Amygdala (tissue), 56 donors: Measurements from ENCODE around the gene SND1.
A peak's percentile ranks its signal among the peaks of the same experiment; 100 is the strongest.
"Not testable (repeated sequence)": the region's sequence is repeated elsewhere in the genome, so short reads cannot be mapped to it uniquely, and the experiment has no call there.

Experiments
- DNase-seq, 56 donors: peaks; one replicate each; lab custom pipeline; 2025; lab: John Stamatoyannopoulos, UW

The SND1 gene

DNA sequence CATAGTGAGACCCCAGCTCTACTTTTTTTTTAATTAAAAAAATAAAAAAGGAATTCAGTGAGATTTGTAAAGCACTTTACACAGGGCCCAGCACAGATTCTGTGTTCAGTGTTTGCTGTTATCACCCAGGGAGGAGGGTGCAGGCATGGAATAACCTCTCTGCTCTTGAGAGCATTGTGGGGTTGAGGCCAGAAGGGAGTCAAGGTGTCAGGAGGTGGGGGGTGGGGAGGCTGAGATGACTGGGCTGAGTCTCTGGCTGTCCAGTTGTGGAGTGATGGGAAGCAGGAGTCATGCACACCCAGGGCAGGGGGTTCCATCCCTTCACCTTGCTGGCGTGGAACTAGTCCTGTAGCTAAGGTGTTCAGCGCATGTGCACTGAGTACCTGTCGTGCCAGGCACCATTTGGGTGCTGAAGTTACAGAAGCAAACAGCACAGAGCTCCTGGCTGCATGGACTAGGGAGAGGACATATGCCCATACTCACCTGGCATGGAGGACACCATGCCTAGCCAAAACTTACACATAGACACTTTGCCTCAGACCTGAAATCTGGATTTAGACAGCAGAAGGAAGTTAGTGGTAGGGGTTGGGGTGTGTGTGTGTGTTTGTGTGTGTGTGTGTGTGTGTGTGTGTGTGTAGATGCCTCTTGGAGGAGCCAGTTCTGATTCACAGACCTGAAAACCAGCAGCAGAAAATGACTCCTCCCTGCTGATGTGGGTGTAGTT, 448.4 kb downstream of the SND1 start:
- DNase-seq: no peak

DNA sequence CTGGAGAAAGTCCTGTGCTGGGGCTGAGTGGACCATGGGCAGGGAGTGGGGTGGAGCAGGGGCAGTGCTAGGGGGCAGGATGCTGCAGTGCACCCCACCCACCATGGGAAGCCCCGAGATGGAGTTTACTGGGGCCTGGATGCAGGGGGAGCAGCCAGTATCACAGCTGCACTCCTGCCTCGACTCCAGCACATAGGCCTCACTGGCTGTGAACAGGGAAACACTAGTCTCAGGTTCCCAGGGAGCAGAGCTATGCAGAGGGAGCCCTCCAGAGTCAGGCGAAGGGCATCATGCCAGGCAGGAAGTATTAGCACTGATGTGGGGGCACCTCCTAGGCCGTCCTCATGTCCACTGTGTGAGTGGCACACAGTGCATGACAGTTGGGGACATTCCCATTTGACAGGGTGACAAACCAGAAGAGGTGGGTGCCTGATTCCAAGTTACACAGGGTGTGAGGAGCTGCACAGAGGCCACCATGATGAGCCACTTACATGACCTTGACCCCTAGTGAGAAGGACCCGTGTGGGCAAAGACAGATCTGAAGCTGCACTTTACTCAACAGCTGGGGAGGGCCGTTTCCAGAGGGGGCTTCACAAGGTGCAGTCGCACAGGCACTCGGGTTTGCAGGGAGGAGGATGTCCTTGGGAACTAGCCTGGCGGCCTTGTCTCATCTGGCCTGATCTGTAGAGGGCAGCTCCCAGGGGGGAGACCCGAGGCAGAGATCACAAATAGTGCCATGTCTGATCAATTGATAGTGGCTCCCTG, 449.1 kb downstream of the SND1 start:
- DNase-seq: no peak

DNA sequence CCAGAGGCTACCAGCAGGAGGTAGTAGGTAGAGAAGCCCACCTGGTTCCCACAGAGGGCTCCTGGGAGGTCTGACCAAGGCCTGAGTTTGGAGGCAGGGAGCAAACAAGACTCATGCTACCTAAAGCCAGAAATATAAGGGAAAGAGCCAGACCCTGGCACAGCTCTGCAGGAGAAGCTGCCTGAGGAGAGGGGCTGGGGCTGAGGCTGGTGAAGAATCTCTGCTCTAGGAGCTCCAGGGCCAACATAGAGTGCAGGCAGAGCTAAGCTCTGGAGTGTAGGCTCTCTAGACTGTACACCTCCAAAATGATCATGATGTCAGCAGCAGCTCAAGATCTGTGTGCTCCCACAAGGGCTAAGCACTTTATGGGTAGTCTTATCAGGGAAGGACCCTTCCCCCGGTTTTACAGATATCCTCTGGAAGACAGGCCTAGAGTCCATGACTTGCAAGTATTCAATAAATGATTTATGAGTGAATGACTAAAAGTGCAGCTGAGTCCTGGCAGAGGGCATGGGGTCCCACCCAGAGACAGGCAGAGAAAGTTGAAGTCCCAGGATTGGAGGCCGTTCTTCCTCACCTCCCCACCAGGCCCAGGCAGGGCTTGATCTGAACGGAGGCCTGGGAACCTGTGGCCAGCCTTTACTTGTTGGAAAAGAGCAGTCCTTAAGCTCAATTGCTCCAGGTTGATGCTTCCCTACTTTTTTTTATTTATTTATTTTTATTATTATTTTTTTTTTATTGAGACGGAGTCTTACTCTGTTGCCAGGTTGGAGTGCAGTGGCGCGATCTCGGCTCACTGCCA, 450.7 kb downstream of the SND1 start:
- no peak for DNase-seq

GRCh38 chr7:128103498-128104107, 451.6 kb downstream of the SND1 start:
- peak in 3 of 56 donors; percentile 20 to 25 (median 21) for DNase-seq

- peak in 1 of 56 donors; percentile 32 for DNase-seq
Measured at GRCh38 chr7:128104108-128104742, 452.2 kb downstream of the SND1 start.

DNA sequence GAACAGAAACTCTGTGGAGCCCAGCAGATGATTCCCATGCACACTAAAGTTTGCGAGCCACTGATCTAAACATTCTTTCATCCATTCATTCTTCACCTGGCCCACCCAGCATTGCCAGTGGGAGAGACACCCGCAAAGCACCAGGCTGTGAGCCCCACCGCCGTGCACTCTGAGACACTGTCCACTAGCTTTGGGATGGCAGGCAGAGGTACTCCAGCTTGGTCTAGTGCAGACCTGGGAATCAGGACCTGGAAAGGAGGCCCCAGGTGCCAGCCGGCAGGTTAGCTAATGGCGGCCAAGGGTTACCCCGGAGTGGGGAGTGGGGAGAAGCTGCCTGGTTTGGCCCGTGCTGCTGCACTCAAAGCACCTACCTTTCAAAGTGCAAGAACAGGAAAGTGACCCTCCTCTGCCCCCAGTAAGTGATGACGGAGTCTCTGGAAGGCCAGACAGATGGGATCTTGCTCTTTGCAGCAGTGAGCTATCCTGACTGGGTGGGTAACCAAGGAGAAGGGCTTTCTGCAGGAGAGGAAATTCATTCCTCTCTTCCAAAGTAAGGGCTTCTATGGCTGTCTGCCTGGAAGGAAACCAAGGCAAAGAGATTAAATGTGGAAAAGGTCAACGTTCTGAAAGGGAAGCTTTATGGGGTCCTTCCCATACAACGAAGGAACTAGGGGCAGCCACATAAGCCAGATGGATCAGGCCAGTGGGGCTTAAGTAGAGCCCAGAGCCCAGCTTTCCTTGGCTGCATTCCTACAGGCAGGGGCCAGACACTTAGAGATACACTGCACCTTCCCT, 453.4 kb downstream of the SND1 start:
- DNase-seq: no peak

DNA sequence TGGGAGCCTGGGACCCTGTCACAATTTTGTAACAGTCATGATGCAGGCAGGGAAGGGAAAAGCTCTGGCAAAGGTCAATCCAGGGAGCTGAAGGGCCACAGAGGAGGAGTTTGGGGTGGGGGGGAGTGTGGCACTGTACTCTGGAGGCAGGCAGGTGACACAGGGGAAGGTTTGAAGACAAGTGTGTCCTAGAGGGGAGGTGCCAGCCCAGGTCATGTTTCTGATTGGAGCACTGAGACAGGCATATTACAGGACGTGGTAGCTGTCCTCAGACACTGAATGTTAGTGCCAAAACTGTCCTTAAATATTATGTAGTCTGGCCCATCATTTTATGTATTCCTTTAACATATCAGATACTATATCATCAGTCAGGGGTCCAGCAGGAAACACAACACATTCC, 454.8 kb downstream of the SND1 start:
- DNase-seq: no peak

DNA sequence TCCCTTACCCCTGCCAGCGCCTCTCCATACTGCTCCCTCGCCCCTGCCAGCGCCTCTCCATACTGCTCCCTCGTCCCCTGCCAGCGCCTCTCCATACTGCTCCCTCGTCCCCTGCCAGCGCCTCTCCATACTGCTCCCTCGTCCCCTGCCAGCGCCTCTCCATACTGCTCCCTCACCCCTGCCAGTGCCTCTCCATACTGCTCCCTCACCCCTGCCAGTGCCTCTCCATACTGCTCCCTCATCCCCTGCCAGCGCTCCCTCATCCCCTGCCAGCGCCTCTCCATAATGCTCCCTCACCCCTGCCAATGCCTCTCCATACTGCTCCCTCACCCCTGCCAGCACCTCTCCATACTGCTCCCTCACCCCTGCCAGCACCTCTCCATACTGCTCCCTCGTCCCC, 455.5 kb downstream of the SND1 start:
- not testable (repeated sequence) for DNase-seq

- peak in 2 of 56 donors; percentile 29 to 30 for DNase-seq
Measured at GRCh38 chr7:128108129-128108528, 456.1 kb downstream of the SND1 start.

DNA sequence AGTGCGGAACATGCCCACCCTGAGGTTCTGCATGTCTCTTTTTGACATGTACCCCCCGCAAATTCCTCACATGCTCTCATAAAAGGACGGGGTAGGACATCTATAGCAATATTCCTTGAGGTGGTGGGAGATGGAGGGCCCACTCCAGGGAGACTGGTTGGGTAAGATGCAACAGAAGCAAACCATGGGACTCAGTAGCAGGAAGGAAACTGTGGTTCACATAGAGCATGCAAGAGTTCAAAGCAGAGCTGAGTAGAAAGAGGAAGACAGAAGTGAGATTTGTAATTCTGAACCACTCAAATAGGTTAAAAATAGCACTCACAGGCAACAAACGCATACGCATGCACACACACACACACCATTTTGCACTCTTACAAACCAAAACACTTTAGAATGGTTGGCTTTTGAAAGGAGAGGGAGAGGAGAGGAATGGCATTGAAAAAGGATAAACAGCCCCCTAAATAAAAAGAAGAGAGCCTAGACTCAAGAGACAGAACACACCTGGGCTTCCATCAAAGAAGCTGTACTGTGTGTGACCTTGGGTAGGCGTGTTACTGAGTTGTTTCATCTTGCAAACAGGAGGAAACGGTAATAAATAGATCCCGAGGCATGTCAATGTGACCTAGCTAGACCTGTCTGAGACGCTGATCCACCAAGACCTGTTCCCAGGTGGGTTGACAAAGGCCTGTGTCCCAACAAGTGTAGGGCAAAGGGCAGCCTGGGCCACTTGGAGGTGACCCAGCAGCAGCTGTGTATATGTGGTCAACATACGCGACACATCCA, 456.8 kb downstream of the SND1 start:
- DNase-seq: peak in 1 of 56 donors; percentile 29

- not testable (repeated sequence) for DNase-seq
Measured at GRCh38 chr7:128109424-128109969, 457.5 kb downstream of the SND1 start.

- no peak for DNase-seq
Measured at GRCh38 chr7:128110641-128111364, 458.8 kb downstream of the SND1 start.

DNA sequence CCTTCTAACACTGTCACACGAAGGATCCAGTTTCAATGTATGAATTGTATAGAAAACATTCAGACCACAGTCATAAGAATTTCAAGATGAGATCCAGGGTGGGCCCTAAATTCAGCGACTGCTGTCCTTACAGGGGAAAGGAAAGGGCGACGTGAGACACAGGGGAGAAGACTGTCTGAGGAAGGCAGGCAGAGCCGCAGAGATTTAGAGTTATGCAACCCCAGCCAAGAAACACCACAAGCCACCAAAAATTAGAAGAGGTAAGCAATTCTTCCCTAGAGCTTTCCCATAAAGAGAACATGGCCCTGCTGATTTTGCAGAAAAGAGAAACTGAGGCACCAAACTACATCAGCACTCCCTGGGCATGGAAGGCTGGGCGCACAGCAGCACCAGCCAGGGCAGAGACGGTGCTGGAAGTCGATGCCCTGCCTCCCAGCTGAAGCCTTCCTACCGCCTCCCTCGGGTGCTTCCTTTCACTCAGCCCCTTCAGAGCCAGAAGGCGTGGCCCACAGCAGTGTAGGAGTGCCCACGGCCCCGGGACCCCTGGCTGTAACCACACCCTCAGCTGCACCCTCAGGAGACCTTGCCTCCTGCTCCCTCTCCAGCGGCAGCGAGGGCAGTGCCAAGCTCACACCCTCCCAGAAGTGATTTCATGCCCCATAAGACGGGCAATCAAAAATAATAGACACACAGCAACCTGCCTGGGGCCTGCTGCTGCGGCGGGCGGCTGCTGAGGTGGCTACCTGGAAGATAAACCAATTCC, 460.2 kb downstream of the SND1 start:
- no peak for DNase-seq

- DNase-seq: peak in 13 of 56 donors; percentile 12 to 62 (median 25)
Measured at GRCh38 chr7:128112781-128113221, 460.8 kb downstream of the SND1 start.

DNA sequence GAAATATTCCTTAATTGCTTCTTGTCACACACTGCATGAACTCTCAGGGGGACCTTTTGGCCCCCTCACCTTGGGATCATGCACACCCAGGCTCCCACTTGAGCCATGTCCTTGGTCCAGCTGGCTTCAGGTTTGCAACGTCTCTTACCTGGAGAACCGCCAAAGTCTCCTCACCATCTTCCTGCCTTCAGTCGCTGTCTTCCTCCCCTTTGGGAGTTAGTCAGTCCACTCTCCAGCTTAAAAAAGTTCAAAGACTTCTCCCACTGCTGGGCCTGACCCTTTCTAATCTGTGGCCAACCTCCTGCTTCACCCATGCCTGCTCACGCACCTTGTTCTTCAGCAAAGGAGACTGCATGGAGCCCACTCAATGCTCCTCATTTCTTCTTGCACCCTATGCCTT, 461.8 kb downstream of the SND1 start:
- DNase-seq: no peak

GRCh38 chr7:128114806-128115205, 462.8 kb downstream of the SND1 start:
- no peak for DNase-seq

DNA sequence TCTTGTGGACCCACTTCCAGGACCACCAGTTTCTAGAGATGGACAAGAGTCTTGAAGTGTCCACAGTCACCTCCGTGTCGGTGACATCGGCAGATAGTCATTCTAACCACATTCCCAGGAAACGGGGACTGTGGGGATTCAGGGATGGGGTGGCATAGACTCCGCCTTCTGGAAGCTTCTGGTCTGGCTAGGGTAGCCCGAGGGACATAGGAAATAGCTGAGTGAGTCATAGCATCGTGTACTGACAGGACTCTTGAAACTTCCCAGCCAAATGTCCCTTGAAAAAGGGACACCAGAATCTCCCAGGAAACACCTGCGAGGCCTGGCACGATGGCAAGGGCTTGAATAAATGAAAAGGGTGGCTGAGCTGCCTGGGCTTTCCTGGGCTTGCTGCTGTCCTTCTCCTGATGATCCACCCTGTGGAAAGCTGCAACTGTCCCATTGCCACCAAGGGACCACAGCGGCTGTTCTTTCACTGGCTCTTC, 463.4 kb downstream of the SND1 start:
- no peak for DNase-seq
